Left lung (tissue), 10 donors: ENCODE results near the gene TLCD2. TPM values are rescaled to one million over a fixed set of nuclear protein-coding genes. Genes with fewer than 3 reads are reported as not detected.

ENCODE experiments used
- ATAC-seq: fragments of 200-7000 bp; cut with Tn5 transposase; one replicate; pipeline ENCODE4 v1.9.1; 2020; ENCODE audit warnings: moderate library complexity
- DNase-seq, 4 donors: peaks; one replicate each; pipeline ENCODE4 v3.0.0-alpha.2; 2013 to 2020
- H3K27ac ChIP-seq, 2 donors: fragments of 200-600 bp; sonication (generic) in 1 of 2; one replicate each; pipeline versions ENCODE4 v1.5.0 to v1.8.0; 2020 to 2021
- H3K27me3 ChIP-seq, 2 donors: fragments of 200-600 bp; sonication (generic) in 1 of 2; one replicate each; pipeline versions ENCODE4 v1.5.0 to v1.8.0; 2020 to 2021
- H3K36me3 ChIP-seq, 2 donors: fragments of 200-600 bp; sonication (generic) in 1 of 2; one replicate each; pipeline versions ENCODE4 v1.5.0 to v1.8.0; 2020 to 2021
- H3K4me1 ChIP-seq, 2 donors: fragments of 200-600 bp; one replicate each; pipeline ENCODE4 v1.8.0; 2021
- H3K4me3 ChIP-seq, 2 donors: fragments of 200-600 bp; sonication (generic) in 1 of 2; one replicate each; pipeline versions ENCODE4 v1.5.0 to v1.8.0; 2020 to 2021; ENCODE audit warnings: mild to moderate bottlenecking in 1 of 2
- H3K9me3 ChIP-seq, 2 donors: fragments of 200-600 bp; sonication (generic) in 1 of 2; one replicate each; pipeline versions ENCODE4 v1.5.0 to v1.8.0; 2020 to 2021
- CTCF ChIP-seq, 2 donors: fragments of 200-600 bp; sonication (generic) in 1 of 2; IDR thresholded peaks; one replicate each; pipeline versions ENCODE4 v1.5.0 to v1.8.0; 2021; ENCODE audit warnings: antibody characterized with exemption in 2 of 2
- intact Hi-C, 2 donors: fragments of 100-400 bp; cut with DNase I; formaldehyde crosslinking; loops; one replicate each; pipeline versions ENCODE4 v1.11.2 to v1.14.2; 2022
- polyA plus RNA-seq, 6 donors: library from polyadenylated mRNA; unstranded; fragments of 120-200 nt; gene quantifications; one replicate each; pipeline ENCODE4 v1.2.1, GENCODE V29; 2013; ENCODE audit not compliant: insufficient read length in 6 of 6
- total RNA-seq, 2 donors: library from RNA; stranded (reverse); fragmentation: NEBNext Ultra II Directional; extraction: Animal tissue kit (Norgen Biotek cat#: 25700); gene quantifications; one replicate each; pipeline ENCODE4 v1.2.1, GENCODE V29; 2021
- donor health status: DM: no; HTN: yes; CAD: no.
- donor health status: DM: no; HTN: no; CAD: no.

Gene TLCD2
- total and polyA plus RNA-seq, 8 donors: 7.3 to 14.4 (median 10.4) TPM

GRCh38 chr17:1735418-1735817 lies 25.2 kb upstream of the TLCD2 start:
- intact Hi-C loops: no loop called here
- Histone ChIP-seq H3K36me3 (peaks cover 0 to 78% of the 10 kb centered on the region in 2 donors), H3K4me1 (peaks cover 15 to 35% of the 10 kb centered on the region in 2 donors), H3K9me3 (no peaks in the 10 kb centered on the region), H3K4me3 (no peak overlapping the region), H3K27me3 (no peaks in the 10 kb centered on the region), H3K27ac (no peak overlapping the region)
- no peak for TF ChIP-seq CTCF (IDR thresholded peaks at IDR 0.05)
- DNase-seq: no peak
- no peak for ATAC-seq

- peaks cover 15 to 51% of the 10 kb centered on the region in 2 donors for H3K4me1 ChIP-seq
- ATAC-seq: no peak
- no peak overlapping the region for H3K4me3 ChIP-seq
- no peak for DNase-seq
- no peak overlapping the region for H3K27ac ChIP-seq
- intact Hi-C loops: no loop called here
- TF ChIP-seq CTCF (IDR thresholded peaks at IDR 0.05): no peak
- H3K36me3 ChIP-seq: peaks cover 0 to 91% of the 10 kb centered on the region in 2 donors
- no peaks in the 10 kb centered on the region for H3K9me3 ChIP-seq
- no peaks in the 10 kb centered on the region for H3K27me3 ChIP-seq
These were observed 23.6 kb upstream of the TLCD2 start for GRCh38 chr17:1733759-1734158.

GRCh38 chr17:1732833-1733321 lies 22.7 kb upstream of the TLCD2 start:
- DNase-seq (no peak), ATAC-seq (no peak)
- peaks cover 15 to 59% of the 10 kb centered on the region in 2 donors for H3K4me1 ChIP-seq
- peaks cover 0 to 94% of the 10 kb centered on the region in 2 donors for H3K36me3 ChIP-seq
- TF ChIP-seq CTCF (IDR thresholded peaks at IDR 0.05): no peak
- H3K9me3 ChIP-seq: no peaks in the 10 kb centered on the region
- intact Hi-C loops: no loop called here
- H3K4me3 ChIP-seq: no peak overlapping the region
- H3K27me3 ChIP-seq: no peaks in the 10 kb centered on the region
- no peak overlapping the region for H3K27ac ChIP-seq

GRCh38 chr17:1732241-1732832 lies 22.2 kb upstream of the TLCD2 start:
- no peak overlapping the region for H3K4me3 ChIP-seq
- no peaks in the 10 kb centered on the region for H3K27me3 ChIP-seq
- TF ChIP-seq CTCF (IDR thresholded peaks at IDR 0.05): no peak
- ATAC-seq: no peak
- intact Hi-C loops: no loop called here
- H3K9me3 ChIP-seq: no peaks in the 10 kb centered on the region
- H3K4me1 ChIP-seq: peaks cover 15 to 59% of the 10 kb centered on the region in 2 donors
- H3K36me3 ChIP-seq: peaks cover 0 to 94% of the 10 kb centered on the region in 2 donors
- DNase-seq: no peak
- H3K27ac ChIP-seq: no peak overlapping the region

- Histone ChIP-seq H3K4me3 (no peak overlapping the region), H3K9me3 (no peaks in the 10 kb centered on the region), H3K4me1 (peaks cover 7 to 59% of the 10 kb centered on the region in 2 donors), H3K27ac (peak overlapping the region in 1 of 2 donors; percentile 78), H3K36me3 (peaks cover 0 to 96% of the 10 kb centered on the region in 2 donors), H3K27me3 (no peaks in the 10 kb centered on the region)
- no peak for ATAC-seq
- DNase-seq: no peak
- intact Hi-C loops: no loop called here
- no peak for TF ChIP-seq CTCF (IDR thresholded peaks at IDR 0.05)
These were observed 21.0 kb upstream of the TLCD2 start for GRCh38 chr17:1731194-1731506.
